ENCODE results near the gene OR5B21.

DNA sequence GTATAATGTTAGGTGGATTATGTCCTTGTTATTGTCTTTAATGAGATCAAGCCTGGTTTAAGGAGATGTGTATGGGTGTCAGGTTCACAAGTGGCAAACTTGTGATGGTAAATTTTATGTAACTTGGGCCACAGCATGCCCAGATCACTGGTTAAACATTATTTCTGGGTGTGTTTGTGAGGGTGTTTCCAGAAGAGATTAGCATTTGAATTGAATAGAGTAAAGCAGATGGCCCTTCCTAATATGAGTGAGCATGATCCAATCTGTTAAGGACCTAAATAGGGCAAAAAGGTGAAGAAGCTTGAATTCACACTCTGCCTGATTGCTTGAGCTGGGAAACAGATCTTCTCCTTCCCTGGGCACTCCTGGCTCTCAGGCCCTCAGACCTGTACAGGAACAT, 20.7 kb downstream of the OR5B21 start:
- TF ChIP-seq, protein P1, sequence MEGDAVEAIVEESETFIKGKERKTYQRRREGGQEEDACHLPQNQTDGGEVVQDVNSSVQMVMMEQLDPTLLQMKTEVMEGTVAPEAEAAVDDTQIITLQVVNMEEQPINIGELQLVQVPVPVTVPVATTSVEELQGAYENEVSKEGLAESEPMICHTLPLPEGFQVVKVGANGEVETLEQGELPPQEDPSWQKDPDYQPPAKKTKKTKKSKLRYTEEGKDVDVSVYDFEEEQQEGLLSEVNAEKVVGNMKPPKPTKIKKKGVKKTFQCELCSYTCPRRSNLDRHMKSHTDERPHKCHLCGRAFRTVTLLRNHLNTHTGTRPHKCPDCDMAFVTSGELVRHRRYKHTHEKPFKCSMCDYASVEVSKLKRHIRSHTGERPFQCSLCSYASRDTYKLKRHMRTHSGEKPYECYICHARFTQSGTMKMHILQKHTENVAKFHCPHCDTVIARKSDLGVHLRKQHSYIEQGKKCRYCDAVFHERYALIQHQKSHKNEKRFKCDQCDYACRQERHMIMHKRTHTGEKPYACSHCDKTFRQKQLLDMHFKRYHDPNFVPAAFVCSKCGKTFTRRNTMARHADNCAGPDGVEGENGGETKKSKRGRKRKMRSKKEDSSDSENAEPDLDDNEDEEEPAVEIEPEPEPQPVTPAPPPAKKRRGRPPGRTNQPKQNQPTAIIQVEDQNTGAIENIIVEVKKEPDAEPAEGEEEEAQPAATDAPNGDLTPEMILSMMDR (IDR thresholded peaks at IDR 0.05) = no peak
- TF ChIP-seq POLR2A (IDR thresholded peaks at IDR 0.05) = no peak

Data from right lobe of liver (tissue), 4 donors.